ENCODE measurements around the gene MRPL32.
A peak's percentile ranks its signal among the peaks of the same experiment; 100 is the strongest.
"Not testable (repeated sequence)": the region's sequence is repeated elsewhere in the genome, so short reads cannot be mapped to it uniquely, and the experiment has no call there.

The MRPL32 gene

GRCh38 chr7:42931834-42932651, at the start of gene MRPL32, which contains the start of gene PSMA2:
Gene MRPL32 (plus strand): TSS chr7:42932376. CDS start chr7:42932387, 11 bp downstream.
Gene PSMA2 (minus strand): TSS chr7:42932174. CDS start chr7:42932158, 16 bp downstream.
- H3K27me3 ChIP-seq (ENCODE audit: control insufficient read depth, insufficient read depth, low read length): no peaks in the 10 kb centered on the region
- H3K9me3 ChIP-seq (ENCODE audit: control insufficient read depth, low read depth, low read length): no peaks in the 10 kb centered on the region
- H3K36me3 ChIP-seq (ENCODE audit: control insufficient read depth, low read depth, low read length): peaks cover 24% of the 10 kb centered on the region
- peak within 1 kb of the TSS; percentile 97 for H3K4me3 ChIP-seq (ENCODE audit: low read length)
- H3K4me1 ChIP-seq (ENCODE audit: control insufficient read depth, low read depth, low read length): peaks cover 5% of the 10 kb centered on the region
- peak within 1 kb of the TSS; percentile 94 for H3K9ac ChIP-seq (ENCODE audit: low read length)
- H3K27ac ChIP-seq (ENCODE audit: low read length): peak within 1 kb of the TSS; percentile 86

DNA sequence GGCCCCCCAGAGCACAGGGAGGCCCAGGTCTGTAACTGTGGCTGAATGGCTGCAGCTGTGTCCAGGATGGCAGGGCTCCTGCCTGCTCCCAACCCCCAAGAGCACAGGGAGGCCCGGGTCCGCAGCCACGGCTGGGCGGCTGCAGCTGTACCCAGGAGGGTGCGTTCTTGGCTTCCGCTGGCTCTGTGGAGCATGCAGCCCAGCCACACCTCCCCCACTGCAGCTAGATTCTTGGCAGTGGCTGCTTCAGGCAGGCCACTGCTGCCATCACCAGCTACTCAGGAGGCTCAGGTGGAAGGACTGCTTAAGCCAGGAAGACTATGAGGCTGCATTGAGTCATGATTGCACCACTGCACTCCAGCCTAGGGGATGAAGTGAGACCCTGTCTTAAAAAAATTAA, 48.2 kb upstream of the MRPL32 start:
- Histone ChIP-seq H3K9me3 (ENCODE audit: control insufficient read depth, low read depth, low read length) (no peaks in the 10 kb centered on the region), H3K36me3 (ENCODE audit: control insufficient read depth, low read depth, low read length) (no peaks in the 10 kb centered on the region), H3K27me3 (ENCODE audit: control insufficient read depth, insufficient read depth, low read length) (no peaks in the 10 kb centered on the region), H3K4me1 (ENCODE audit: control insufficient read depth, low read depth, low read length) (peaks cover 23% of the 10 kb centered on the region), H3K27ac (ENCODE audit: low read length) (no peak overlapping the region), H3K4me3 (ENCODE audit: low read length) (no peak overlapping the region), H3K9ac (ENCODE audit: low read length) (no peak overlapping the region)

GRCh38 chr7:42885183-42885582, 47.0 kb upstream of the MRPL32 start:
- not testable (repeated sequence) for H3K27ac ChIP-seq (ENCODE audit: low read length)

GRCh38 chr7:42886129-42886528, 46.0 kb upstream of the MRPL32 start:
- Histone ChIP-seq H3K4me1 (ENCODE audit: control insufficient read depth, low read depth, low read length) (peaks cover 18% of the 10 kb centered on the region), H3K27ac (ENCODE audit: low read length) (no peak overlapping the region), H3K9me3 (ENCODE audit: control insufficient read depth, low read depth, low read length) (no peaks in the 10 kb centered on the region), H3K36me3 (ENCODE audit: control insufficient read depth, low read depth, low read length) (no peaks in the 10 kb centered on the region), H3K4me3 (ENCODE audit: low read length) (no peak overlapping the region), H3K27me3 (ENCODE audit: control insufficient read depth, insufficient read depth, low read length) (no peaks in the 10 kb centered on the region), H3K9ac (ENCODE audit: low read length) (no peak overlapping the region)

More at GRCh38 chr7:42885183-42885582, 47.0 kb upstream of the MRPL32 start:
- H3K9me3 ChIP-seq (ENCODE audit: control insufficient read depth, low read depth, low read length); H3K9ac ChIP-seq (ENCODE audit: low read length); H3K27me3 ChIP-seq (ENCODE audit: control insufficient read depth, insufficient read depth, low read length); H3K36me3 ChIP-seq (ENCODE audit: control insufficient read depth, low read depth, low read length); H3K4me3 ChIP-seq (ENCODE audit: low read length): not testable (repeated sequence)
- peaks cover 26% of the 10 kb centered on the region for H3K4me1 ChIP-seq (ENCODE audit: control insufficient read depth, low read depth, low read length)

GRCh38 chr7:42886893-42887505, 45.2 kb upstream of the MRPL32 start:
- Histone ChIP-seq H3K27me3 (ENCODE audit: control insufficient read depth, insufficient read depth, low read length) (no peaks in the 10 kb centered on the region), H3K27ac (ENCODE audit: low read length) (no peak overlapping the region), H3K36me3 (ENCODE audit: control insufficient read depth, low read depth, low read length) (no peaks in the 10 kb centered on the region), H3K4me3 (ENCODE audit: low read length) (peak overlapping the region; percentile 59), H3K9ac (ENCODE audit: low read length) (no peak overlapping the region), H3K9me3 (ENCODE audit: control insufficient read depth, low read depth, low read length) (no peaks in the 10 kb centered on the region), H3K4me1 (ENCODE audit: control insufficient read depth, low read depth, low read length) (peaks cover 17% of the 10 kb centered on the region)

DNA sequence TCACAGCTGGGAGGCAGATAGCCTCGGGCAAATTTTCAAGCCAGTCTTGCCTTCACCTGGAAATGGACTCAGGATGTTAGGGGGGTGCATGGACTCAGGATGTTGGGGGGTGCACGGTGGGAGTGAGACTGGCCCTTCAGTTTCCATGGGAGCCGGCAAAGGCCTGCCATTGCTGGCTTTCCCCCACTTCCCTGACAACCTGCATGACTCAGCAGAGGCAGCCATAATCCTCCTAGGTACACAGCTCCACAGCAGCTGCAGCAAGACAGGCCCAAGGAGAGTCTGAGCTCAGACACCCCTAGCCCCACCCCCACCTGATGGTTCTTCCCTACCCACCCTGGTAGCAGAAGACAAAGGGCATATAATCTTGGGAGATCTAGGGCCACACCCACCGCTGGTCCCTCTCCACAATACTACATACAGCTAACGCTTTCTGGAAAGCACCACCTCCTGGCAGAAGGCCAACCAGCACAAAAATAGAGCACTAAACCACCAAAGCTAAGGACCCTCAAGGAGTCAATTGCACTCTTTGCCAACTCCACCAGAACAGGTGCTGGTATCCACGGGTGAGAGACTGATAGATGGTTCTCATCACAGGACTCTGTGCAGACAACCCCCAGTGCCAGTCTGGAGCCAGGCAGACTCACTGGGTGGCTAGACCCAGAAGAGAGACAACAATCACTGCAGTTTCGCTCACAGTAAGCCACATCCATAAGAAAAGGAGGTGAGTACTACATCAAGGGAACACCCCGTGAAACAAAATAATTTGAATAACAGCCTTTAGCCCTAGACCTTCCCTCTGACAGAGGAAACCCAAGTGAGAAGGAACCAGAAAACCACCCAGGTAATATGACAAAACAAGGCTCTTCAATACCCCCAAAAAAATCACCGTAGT, 38.6 kb upstream of the MRPL32 start:
- H3K36me3 ChIP-seq (ENCODE audit: control insufficient read depth, low read depth, low read length): no peaks in the 10 kb centered on the region
- no peak overlapping the region for H3K27ac ChIP-seq (ENCODE audit: low read length)
- peaks cover 15% of the 10 kb centered on the region for H3K4me1 ChIP-seq (ENCODE audit: control insufficient read depth, low read depth, low read length)
- H3K9ac ChIP-seq (ENCODE audit: low read length): no peak overlapping the region
- H3K9me3 ChIP-seq (ENCODE audit: control insufficient read depth, low read depth, low read length): peaks cover 2% of the 10 kb centered on the region
- H3K27me3 ChIP-seq (ENCODE audit: control insufficient read depth, insufficient read depth, low read length): no peaks in the 10 kb centered on the region
- peak overlapping the region; percentile 13 for H3K4me3 ChIP-seq (ENCODE audit: low read length)

GRCh38 chr7:42900842-42901241, 31.3 kb upstream of the MRPL32 start:
- no peaks in the 10 kb centered on the region for H3K9me3 ChIP-seq (ENCODE audit: control insufficient read depth, low read depth, low read length)
- H3K36me3 ChIP-seq (ENCODE audit: control insufficient read depth, low read depth, low read length): no peaks in the 10 kb centered on the region
- H3K27me3 ChIP-seq (ENCODE audit: control insufficient read depth, insufficient read depth, low read length): no peaks in the 10 kb centered on the region
- H3K9ac ChIP-seq (ENCODE audit: low read length): no peak overlapping the region
- no peak overlapping the region for H3K27ac ChIP-seq (ENCODE audit: low read length)
- H3K4me1 ChIP-seq (ENCODE audit: control insufficient read depth, low read depth, low read length): no peaks in the 10 kb centered on the region
- no peak overlapping the region for H3K4me3 ChIP-seq (ENCODE audit: low read length)

GRCh38 chr7:42902331-42902730, 29.8 kb upstream of the MRPL32 start:
- Histone ChIP-seq H3K27ac (ENCODE audit: low read length) (no peak overlapping the region), H3K36me3 (ENCODE audit: control insufficient read depth, low read depth, low read length) (no peaks in the 10 kb centered on the region), H3K9ac (ENCODE audit: low read length) (no peak overlapping the region), H3K27me3 (ENCODE audit: control insufficient read depth, insufficient read depth, low read length) (no peaks in the 10 kb centered on the region), H3K4me3 (ENCODE audit: low read length) (no peak overlapping the region), H3K4me1 (ENCODE audit: control insufficient read depth, low read depth, low read length) (no peaks in the 10 kb centered on the region), H3K9me3 (ENCODE audit: control insufficient read depth, low read depth, low read length) (no peaks in the 10 kb centered on the region)

- Histone ChIP-seq H3K9me3 (ENCODE audit: control insufficient read depth, low read depth, low read length) (no peaks in the 10 kb centered on the region), H3K27ac (ENCODE audit: low read length) (no peak overlapping the region), H3K27me3 (ENCODE audit: control insufficient read depth, insufficient read depth, low read length) (no peaks in the 10 kb centered on the region), H3K4me1 (ENCODE audit: control insufficient read depth, low read depth, low read length) (peaks cover 6% of the 10 kb centered on the region), H3K36me3 (ENCODE audit: control insufficient read depth, low read depth, low read length) (no peaks in the 10 kb centered on the region), H3K4me3 (ENCODE audit: low read length) (no peak overlapping the region), H3K9ac (ENCODE audit: low read length) (no peak overlapping the region)
These were observed 26.0 kb upstream of the MRPL32 start for GRCh38 chr7:42906181-42906580.

DNA sequence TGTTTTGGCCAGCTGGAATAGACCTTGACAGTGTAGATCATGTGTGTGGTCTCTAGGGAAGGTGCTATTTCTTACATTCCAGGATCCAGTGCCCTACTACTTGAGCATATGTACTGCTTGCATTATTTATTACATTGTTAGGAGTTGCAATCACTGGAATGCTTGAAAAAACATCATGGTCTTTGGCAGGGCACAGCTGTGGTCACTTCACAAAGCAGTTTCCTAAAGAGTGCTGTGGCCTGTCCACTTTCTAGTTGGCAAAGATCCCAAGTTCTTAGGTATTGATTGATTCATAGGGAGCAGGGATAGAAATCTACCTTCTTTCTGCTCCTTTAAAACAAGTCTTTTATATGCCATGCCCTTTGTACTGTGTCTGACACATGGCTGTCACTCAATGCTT, 24.9 kb upstream of the MRPL32 start:
- Histone ChIP-seq H3K4me3 (ENCODE audit: low read length) (no peak overlapping the region), H3K4me1 (ENCODE audit: control insufficient read depth, low read depth, low read length) (peaks cover 8% of the 10 kb centered on the region), H3K27me3 (ENCODE audit: control insufficient read depth, insufficient read depth, low read length) (no peaks in the 10 kb centered on the region), H3K9me3 (ENCODE audit: control insufficient read depth, low read depth, low read length) (no peaks in the 10 kb centered on the region), H3K9ac (ENCODE audit: low read length) (no peak overlapping the region), H3K36me3 (ENCODE audit: control insufficient read depth, low read depth, low read length) (no peaks in the 10 kb centered on the region), H3K27ac (ENCODE audit: low read length) (no peak overlapping the region)

DNA sequence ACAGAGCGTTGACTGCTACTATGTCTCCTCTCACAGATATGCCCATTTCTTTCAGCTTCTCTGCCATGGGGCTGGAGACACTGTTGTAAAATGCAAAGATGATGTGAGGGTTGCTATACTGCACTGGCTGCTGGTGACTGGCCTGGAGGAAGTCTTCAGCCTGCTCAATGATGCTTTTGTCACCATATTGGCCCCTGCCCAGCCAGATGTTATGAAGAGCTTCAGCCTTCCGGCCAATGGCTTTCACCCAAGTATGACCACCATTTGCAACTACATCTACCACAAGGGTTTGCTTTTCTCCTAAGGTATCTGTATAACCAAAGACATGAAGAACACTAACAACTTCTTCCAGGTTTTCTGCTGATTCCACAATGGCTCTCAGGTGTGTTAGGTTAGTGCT, 21.9 kb upstream of the MRPL32 start:
- H3K4me3 ChIP-seq (ENCODE audit: low read length): no peak overlapping the region
- no peaks in the 10 kb centered on the region for H3K9me3 ChIP-seq (ENCODE audit: control insufficient read depth, low read depth, low read length)
- no peak overlapping the region for H3K27ac ChIP-seq (ENCODE audit: low read length)
- peaks cover 18% of the 10 kb centered on the region for H3K4me1 ChIP-seq (ENCODE audit: control insufficient read depth, low read depth, low read length)
- peaks cover 9% of the 10 kb centered on the region for H3K36me3 ChIP-seq (ENCODE audit: control insufficient read depth, low read depth, low read length)
- no peaks in the 10 kb centered on the region for H3K27me3 ChIP-seq (ENCODE audit: control insufficient read depth, insufficient read depth, low read length)
- H3K9ac ChIP-seq (ENCODE audit: low read length): no peak overlapping the region
